HFFc6 (cell line): ENCODE results near the gene SNRNP25. TPM values are rescaled to one million over a fixed set of nuclear protein-coding genes. Genes with fewer than 3 reads are reported as not detected.

Experiments
- DNase-seq: peaks from one replicate; pipeline ENCODE4 v3.0.0-alpha.2; 2018
- H3K27ac Mint-ChIP-seq: 2 replicates; pipeline ENCODE4 v1.8.0; 2020; ENCODE audit warnings: mild to moderate bottlenecking, mixed read lengths
- H3K27me3 Mint-ChIP-seq: 2 replicates; pipeline ENCODE4 v1.8.0; 2021; ENCODE audit warnings: mild to moderate bottlenecking, moderate library complexity, mixed read lengths; ENCODE audit not compliant: insufficient read depth
- H3K36me3 Mint-ChIP-seq: 2 replicates; pipeline ENCODE4 v1.8.0; 2021; ENCODE audit warnings: low read depth, mixed read lengths
- H3K4me1 Mint-ChIP-seq: 2 replicates; pipeline ENCODE4 v1.8.0; 2020; ENCODE audit warnings: low read depth, mixed read lengths
- H3K4me3 Mint-ChIP-seq: 2 replicates; pipeline ENCODE4 v1.8.0; 2020; ENCODE audit warnings: mild to moderate bottlenecking, moderate library complexity, mixed read lengths
- H3K9me3 Mint-ChIP-seq: 2 replicates; pipeline ENCODE4 v1.8.0; 2020; ENCODE audit warnings: mild to moderate bottlenecking, mixed read lengths
- total RNA-seq, 6 experiments: library from RNA; stranded (reverse); fragmentation: NEBNext Ultra II Directional; extraction: Animal tissue kit (Norgen Biotek cat#: 25700); gene quantifications; 2 replicates in 1 of 6; 3 replicates in 5 of 6; pipeline ENCODE4 v1.2.3, GENCODE V29; 2021
- TF ChIP-seq, protein P1 (sequence below): fragments of 200-600 bp; sonication (generic); IDR thresholded peaks from 2 replicates; pipeline ENCODE4 v1.5.0; 2021; ENCODE audit warnings: antibody characterized with exemption, mild to moderate bottlenecking

The SNRNP25 gene
- total RNA-seq, 6 experiments from 2014 or later = 40.3 to 53.1 (median 44.0) TPM

DNA sequence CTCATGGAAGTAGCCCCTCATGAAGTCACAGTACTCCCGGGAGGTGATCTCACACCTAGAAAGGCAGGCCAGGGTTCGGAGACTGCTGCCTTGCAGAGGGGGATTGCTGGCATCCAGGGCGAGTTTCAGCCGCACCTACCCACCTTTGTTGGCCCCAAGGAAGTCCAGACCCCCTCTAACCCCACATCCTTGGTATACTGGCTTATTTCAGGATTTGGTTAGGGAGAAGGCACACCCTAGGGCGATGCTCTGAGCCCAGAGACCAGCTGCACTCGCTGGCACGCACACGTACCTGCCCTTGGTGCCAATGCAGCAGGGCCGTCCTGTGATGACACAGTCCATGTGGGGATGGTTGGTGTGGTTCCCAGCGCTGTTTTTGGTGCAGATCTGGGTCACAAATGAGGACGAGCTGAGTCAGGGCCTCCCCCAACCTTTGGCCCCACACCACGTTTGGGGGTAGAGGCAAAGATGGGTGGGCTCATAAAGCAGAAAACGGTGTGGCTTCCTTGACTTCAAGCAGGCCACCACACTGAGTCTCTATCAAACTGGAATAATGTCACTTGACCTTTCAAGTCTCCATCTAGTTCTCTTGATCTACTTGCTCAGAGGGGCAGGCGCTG, 5.9 kb downstream of the SNRNP25 start:
- Mint-ChIP-seq H3K27ac (no peak overlapping the region), H3K27me3 (peaks cover 2% of the 10 kb centered on the region), H3K9me3 (no peaks in the 10 kb centered on the region), H3K36me3 (peaks cover 20% of the 10 kb centered on the region), H3K4me1 (peaks cover 8% of the 10 kb centered on the region), H3K4me3 (no peak overlapping the region)
- TF ChIP-seq, protein P1, sequence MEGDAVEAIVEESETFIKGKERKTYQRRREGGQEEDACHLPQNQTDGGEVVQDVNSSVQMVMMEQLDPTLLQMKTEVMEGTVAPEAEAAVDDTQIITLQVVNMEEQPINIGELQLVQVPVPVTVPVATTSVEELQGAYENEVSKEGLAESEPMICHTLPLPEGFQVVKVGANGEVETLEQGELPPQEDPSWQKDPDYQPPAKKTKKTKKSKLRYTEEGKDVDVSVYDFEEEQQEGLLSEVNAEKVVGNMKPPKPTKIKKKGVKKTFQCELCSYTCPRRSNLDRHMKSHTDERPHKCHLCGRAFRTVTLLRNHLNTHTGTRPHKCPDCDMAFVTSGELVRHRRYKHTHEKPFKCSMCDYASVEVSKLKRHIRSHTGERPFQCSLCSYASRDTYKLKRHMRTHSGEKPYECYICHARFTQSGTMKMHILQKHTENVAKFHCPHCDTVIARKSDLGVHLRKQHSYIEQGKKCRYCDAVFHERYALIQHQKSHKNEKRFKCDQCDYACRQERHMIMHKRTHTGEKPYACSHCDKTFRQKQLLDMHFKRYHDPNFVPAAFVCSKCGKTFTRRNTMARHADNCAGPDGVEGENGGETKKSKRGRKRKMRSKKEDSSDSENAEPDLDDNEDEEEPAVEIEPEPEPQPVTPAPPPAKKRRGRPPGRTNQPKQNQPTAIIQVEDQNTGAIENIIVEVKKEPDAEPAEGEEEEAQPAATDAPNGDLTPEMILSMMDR = no peak
- no peak for DNase-seq

DNA sequence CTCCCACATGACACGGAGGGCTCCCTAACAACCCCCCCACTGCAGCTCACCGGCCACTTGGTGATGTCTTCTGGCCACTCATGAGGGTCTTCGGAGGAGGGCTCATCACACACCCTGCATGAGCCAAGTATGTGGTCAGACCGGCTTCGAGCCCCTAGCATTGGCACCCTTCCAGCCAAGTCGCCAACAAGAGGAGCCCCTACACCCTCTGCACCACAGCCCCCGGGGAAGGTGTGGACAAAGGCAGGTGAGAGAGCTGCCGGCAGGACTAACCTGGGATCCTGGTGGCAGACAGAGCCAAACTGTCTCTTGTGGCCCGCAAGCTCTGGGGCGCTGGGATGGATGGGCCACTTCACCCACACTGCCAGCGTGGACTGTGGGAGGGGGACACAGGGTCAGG, 6.5 kb downstream of the SNRNP25 start:
- Mint-ChIP-seq H3K27me3 (peaks cover 2% of the 10 kb centered on the region), H3K4me3 (no peak overlapping the region), H3K36me3 (peaks cover 20% of the 10 kb centered on the region), H3K4me1 (peaks cover 8% of the 10 kb centered on the region), H3K9me3 (no peaks in the 10 kb centered on the region), H3K27ac (no peak overlapping the region)
- TF ChIP-seq, protein P1 = no peak
- DNase-seq = no peak

DNA sequence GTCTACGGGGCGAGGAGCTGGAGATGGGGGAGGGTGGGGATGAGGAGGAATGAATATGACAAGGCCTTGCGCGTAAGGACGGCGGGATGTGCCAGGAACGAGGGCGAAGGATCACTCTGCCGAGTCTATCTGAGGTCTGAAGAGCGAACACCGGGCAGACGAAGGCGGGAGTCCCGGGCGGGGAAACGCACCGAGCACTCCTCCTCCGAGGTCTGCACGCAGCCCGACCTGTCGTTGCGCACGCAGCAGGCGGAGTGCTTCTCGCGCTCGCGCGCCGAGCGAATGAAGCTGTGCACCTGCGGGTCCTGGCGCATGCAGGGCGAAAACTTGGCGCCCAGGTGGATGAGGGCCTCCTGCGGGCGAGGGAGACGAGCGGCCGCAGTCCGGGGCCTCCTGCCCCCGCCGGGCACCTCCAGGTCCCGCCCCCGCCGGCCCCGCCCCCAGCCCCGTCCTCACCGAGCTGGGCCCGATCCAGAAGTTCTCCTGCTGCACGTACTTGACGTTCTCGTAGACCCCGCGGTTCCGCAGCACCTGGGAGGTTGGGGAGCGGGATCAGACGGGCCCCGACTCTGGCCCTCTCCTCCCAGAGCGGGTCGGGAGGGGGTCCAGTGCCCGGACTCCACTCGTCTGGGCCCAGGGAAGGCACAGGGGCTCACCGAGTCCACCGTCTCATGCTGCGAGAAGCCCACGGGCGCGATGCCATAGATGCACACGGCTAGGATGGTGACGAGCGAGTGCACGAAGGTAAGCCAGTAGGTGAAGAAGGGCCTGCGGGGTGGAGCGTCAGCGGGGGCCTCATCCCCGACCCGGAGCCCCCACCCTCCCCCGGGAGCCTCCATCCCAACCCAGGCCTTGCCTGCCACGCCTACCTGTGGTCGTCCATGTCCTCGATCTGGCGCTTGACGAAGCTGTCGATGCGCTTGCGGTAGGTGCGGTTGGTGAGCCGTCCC, 7.6 kb downstream of the SNRNP25 start:
- H3K4me3 Mint-ChIP-seq = no peak overlapping the region
- TF ChIP-seq, protein P1 = no peak
- H3K27me3 Mint-ChIP-seq = no peaks in the 10 kb centered on the region; the same call in none of the 2 replicates
- no peak for DNase-seq
- peaks cover 20% of the 10 kb centered on the region for H3K36me3 Mint-ChIP-seq
- no peaks in the 10 kb centered on the region for H3K9me3 Mint-ChIP-seq
- H3K27ac Mint-ChIP-seq = no peak overlapping the region
- H3K4me1 Mint-ChIP-seq = peaks cover 17% of the 10 kb centered on the region

DNA sequence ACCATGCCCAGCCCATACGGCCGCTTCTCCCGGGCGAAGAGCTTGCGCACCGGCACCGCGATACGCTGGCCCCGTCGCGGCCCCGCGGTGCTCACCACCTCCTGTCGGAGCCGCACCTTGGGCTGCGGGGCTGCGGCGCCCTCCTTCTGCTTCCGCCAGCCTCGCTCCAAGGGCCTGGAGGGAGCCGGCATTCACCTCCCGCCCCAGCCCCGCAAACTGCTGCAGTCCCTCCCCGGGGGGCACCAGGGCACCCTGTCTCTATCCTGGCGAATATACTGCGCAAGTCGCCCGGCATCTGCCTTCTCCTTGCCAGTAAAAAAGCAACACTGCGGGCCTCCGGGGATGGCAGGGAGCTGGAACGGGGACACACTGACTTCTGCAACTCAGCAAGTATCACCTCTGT, 8.3 kb downstream of the SNRNP25 start:
- Mint-ChIP-seq H3K4me3 (no peak overlapping the region), H3K27ac (no peak overlapping the region)
- TF ChIP-seq, protein P1 = no peak

DNA sequence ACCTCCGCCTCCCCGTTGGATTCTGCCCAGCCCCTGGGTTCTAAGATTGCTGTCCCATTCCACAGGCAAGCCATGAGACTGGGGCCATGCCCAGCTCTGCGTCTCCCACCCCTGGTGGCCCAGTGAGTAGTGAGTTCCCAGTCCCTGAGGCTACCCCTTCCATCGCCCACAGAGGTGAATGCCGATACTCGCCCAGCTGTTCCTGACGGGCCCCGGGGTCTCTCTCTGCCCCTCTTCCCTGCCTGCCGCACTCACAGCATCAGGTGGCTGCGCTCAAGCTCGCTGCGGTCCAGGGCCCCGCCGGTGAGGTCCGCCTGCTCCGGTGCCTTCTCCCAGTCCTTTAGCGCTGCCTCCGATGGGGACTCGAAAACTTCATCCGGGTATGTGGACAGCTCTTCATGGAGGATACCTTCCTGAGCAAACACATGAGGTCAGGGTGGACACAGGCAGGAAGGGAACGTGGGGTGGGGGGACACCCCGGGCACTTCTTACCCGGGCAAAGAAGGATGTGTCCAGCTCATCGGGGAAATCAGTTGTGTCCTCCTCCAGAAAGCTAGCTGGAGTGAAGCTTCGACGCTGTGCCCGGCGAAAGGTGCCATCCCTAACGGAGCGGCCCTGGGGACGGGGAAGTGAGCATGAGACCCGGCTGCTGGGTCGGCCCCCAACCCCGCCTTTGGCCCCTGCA, 8.8 kb downstream of the SNRNP25 start:
- peaks cover 18% of the 10 kb centered on the region for H3K36me3 Mint-ChIP-seq
- H3K9me3 Mint-ChIP-seq = no peaks in the 10 kb centered on the region
- H3K27ac Mint-ChIP-seq = no peak overlapping the region
- peaks cover 21% of the 10 kb centered on the region for H3K4me1 Mint-ChIP-seq
- H3K4me3 Mint-ChIP-seq = no peak overlapping the region
- no peaks in the 10 kb centered on the region; the same call in none of the 2 replicates for H3K27me3 Mint-ChIP-seq
- no peak for DNase-seq
- TF ChIP-seq, protein P1 = no peak

More for the DNA sequence above, 8.3 kb downstream of the SNRNP25 start:
- Mint-ChIP-seq H3K9me3 (no peaks in the 10 kb centered on the region), H3K27me3 (no peaks in the 10 kb centered on the region; the same call in none of the 2 replicates), H3K4me1 (peaks cover 19% of the 10 kb centered on the region), H3K36me3 (peaks cover 20% of the 10 kb centered on the region)
- no peak for DNase-seq
